ENCODE measurements around the gene ERMP1. TPM values are rescaled to one million over a fixed set of nuclear protein-coding genes. Genes with fewer than 3 reads are reported as not detected.

Gene ERMP1
- total and polyA plus RNA-seq, 2 experiments from 2014 or later, result 15.9 to 22.4 TPM

DNA sequence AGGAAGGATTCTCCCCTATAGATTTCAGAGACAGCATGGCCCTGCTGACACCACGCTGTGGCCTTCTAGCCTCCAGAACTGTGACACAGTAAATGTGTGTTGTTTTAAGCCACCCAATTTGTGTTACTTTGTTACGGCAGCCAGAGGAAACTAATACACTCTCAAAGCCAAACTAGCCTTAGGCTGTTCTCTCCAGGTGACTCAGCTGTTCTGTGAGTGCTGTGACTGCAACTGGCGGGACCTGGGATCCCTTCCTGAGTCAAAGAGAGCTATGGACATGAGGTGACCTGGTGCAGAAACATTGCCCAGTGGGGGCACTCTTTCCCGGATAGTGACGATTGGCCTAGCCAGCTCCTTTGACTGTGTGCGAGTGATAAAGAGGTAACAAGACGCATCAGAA, 43.8 kb upstream of the ERMP1 start:
- peaks cover 8% of the 10 kb centered on the region for H3K4me1 ChIP-seq (ENCODE audit: insufficient read depth)
- DNase-seq (ENCODE audit: low spot score), result no peak
- no peaks in the 10 kb centered on the region for H3K9me3 ChIP-seq (ENCODE audit: low read depth)
- no peaks in the 10 kb centered on the region for H3K9me2 ChIP-seq (replicated peaks; ENCODE audit: insufficient read depth)
- 90% methylated on average over 7 of the region's 7 CpGs for WGBS (ENCODE audit: low lambda C conversion rate, missing lambda C conversion rate)
- H3K4me3 ChIP-seq, result no peak overlapping the region
- no peaks in the 10 kb centered on the region for H3K27me3 ChIP-seq
- TF ChIP-seq, protein P1, sequence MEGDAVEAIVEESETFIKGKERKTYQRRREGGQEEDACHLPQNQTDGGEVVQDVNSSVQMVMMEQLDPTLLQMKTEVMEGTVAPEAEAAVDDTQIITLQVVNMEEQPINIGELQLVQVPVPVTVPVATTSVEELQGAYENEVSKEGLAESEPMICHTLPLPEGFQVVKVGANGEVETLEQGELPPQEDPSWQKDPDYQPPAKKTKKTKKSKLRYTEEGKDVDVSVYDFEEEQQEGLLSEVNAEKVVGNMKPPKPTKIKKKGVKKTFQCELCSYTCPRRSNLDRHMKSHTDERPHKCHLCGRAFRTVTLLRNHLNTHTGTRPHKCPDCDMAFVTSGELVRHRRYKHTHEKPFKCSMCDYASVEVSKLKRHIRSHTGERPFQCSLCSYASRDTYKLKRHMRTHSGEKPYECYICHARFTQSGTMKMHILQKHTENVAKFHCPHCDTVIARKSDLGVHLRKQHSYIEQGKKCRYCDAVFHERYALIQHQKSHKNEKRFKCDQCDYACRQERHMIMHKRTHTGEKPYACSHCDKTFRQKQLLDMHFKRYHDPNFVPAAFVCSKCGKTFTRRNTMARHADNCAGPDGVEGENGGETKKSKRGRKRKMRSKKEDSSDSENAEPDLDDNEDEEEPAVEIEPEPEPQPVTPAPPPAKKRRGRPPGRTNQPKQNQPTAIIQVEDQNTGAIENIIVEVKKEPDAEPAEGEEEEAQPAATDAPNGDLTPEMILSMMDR (IDR thresholded peaks at IDR 0.05; ENCODE audit: poor library complexity), result no peak
- TF ChIP-seq EZH2 (IDR thresholded peaks at IDR 0.05; ENCODE audit: borderline replicate concordance) (no peak), EZH2phosphoT487 (IDR thresholded peaks at IDR 0.05; ENCODE audit: low read depth, severe bottlenecking, unreplicated experiment) (no peak)
- no peaks in the 10 kb centered on the region for H3K79me2 ChIP-seq
- no peaks in the 10 kb centered on the region for H3K36me3 ChIP-seq (replicated peaks; ENCODE audit: insufficient read depth, low read depth)
- no peak overlapping the region for H2AFZ ChIP-seq
- H4K20me1 ChIP-seq (ENCODE audit: insufficient read depth, poor library complexity, severe bottlenecking), result no peaks in the 10 kb centered on the region
- no peak overlapping the region for H3K4me2 ChIP-seq
- no peak overlapping the region for H3K27ac ChIP-seq

DNA sequence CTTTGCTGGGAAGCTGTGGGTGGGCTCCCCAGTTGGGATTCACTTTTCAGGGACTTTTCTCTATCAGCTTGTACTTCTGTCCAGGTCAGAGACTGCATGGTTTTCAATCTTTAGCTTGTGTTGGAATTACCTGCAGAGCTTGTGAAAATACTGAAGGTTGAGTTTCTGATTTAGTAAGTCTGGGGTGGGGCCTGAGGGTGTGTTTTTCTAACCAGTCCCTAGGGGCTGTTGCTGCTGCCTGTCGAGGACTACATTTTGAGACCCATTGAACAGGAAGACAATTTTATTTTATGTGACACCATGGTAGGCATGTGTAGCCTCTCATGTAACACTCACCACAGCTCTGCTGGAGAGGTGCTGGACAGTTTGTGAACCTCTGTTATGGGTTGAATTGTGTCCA, 43.1 kb upstream of the ERMP1 start:
- no peaks in the 10 kb centered on the region for H3K9me2 ChIP-seq (replicated peaks; ENCODE audit: insufficient read depth)
- no peak overlapping the region for H3K27ac ChIP-seq
- no peaks in the 10 kb centered on the region for H3K36me3 ChIP-seq (replicated peaks; ENCODE audit: insufficient read depth, low read depth)
- peaks cover 8% of the 10 kb centered on the region for H3K4me1 ChIP-seq (ENCODE audit: insufficient read depth)
- H3K79me2 ChIP-seq, result no peaks in the 10 kb centered on the region
- no peak overlapping the region for H2AFZ ChIP-seq
- H4K20me1 ChIP-seq (ENCODE audit: insufficient read depth, poor library complexity, severe bottlenecking), result no peaks in the 10 kb centered on the region
- no peaks in the 10 kb centered on the region for H3K9me3 ChIP-seq (ENCODE audit: low read depth)
- DNase-seq (ENCODE audit: low spot score), result no peak
- H3K4me2 ChIP-seq, result no peak overlapping the region
- no peak overlapping the region for H3K4me3 ChIP-seq
- no peak for TF ChIP-seq EZH2 (IDR thresholded peaks at IDR 0.05; ENCODE audit: borderline replicate concordance)
- TF ChIP-seq, protein P1 (IDR thresholded peaks at IDR 0.05; ENCODE audit: poor library complexity), result no peak
- TF ChIP-seq EZH2phosphoT487 (IDR thresholded peaks at IDR 0.05; ENCODE audit: low read depth, severe bottlenecking, unreplicated experiment), result no peak
- no peaks in the 10 kb centered on the region for H3K27me3 ChIP-seq
- WGBS (ENCODE audit: low lambda C conversion rate, missing lambda C conversion rate), result 87% methylated on average over 1 of the region's 1 CpG

DNA sequence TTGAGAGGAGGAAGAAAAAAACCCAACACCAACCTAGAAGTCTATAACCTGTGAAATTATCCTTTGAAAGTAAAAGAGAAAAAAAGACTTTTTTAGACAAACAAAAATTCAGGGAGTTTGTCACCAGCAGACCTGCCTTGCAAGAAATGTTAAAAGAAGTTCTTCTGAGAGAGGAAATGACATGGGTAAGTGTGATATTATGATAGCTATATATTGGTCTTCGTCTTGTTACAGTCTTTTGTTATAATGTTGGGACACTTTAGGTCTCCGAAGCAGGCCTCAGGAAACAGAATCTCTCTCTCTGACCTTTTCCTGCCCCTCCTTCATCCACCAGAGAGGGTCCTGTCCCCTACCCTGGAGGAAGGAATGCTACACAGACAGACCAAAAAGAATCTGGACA, 41.1 kb upstream of the ERMP1 start:
- 81% methylated on average over 2 of the region's 2 CpGs for WGBS (ENCODE audit: low lambda C conversion rate, missing lambda C conversion rate)
- Histone ChIP-seq H3K9me2 (replicated peaks; ENCODE audit: insufficient read depth) (no peaks in the 10 kb centered on the region), H4K20me1 (ENCODE audit: insufficient read depth, poor library complexity, severe bottlenecking) (no peaks in the 10 kb centered on the region), H3K79me2 (no peaks in the 10 kb centered on the region), H3K4me3 (no peak overlapping the region), H3K4me2 (no peak overlapping the region), H3K9me3 (ENCODE audit: low read depth) (no peaks in the 10 kb centered on the region), H3K27ac (no peak overlapping the region), H3K36me3 (replicated peaks; ENCODE audit: insufficient read depth, low read depth) (no peaks in the 10 kb centered on the region), H3K4me1 (ENCODE audit: insufficient read depth) (peaks cover 8% of the 10 kb centered on the region), H3K27me3 (no peaks in the 10 kb centered on the region), H2AFZ (no peak overlapping the region)
- DNase-seq (ENCODE audit: low spot score), result no peak
- TF ChIP-seq EZH2phosphoT487 (IDR thresholded peaks at IDR 0.05; ENCODE audit: low read depth, severe bottlenecking, unreplicated experiment) (no peak), EZH2 (IDR thresholded peaks at IDR 0.05; ENCODE audit: borderline replicate concordance) (no peak)
- TF ChIP-seq, protein P1 (IDR thresholded peaks at IDR 0.05; ENCODE audit: poor library complexity), result no peak

DNA sequence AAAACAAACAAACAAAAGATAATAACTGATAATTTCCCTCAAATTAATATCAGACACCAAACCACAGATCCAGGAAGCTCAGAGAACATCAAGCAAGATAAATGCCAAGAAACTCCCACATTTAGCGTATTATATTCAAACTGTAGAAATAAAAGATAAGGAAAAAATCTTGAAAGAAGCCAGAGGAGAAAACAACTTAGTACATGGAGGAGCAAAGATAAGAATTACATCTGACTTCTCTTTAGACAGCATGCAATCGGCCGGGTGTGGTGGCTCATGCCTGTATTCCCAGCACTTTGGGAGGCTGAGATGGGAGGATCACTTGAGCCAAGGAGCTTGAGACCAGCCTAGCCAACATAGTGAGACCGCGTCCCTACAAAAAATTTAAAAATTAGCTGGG, 40.5 kb upstream of the ERMP1 start:
- Histone ChIP-seq H3K27me3 (no peaks in the 10 kb centered on the region), H3K27ac (peak overlapping the region; percentile 64), H3K9me3 (ENCODE audit: low read depth) (no peaks in the 10 kb centered on the region), H3K4me3 (no peak overlapping the region), H3K36me3 (replicated peaks; ENCODE audit: insufficient read depth, low read depth) (no peaks in the 10 kb centered on the region), H3K4me1 (ENCODE audit: insufficient read depth) (peaks cover 8% of the 10 kb centered on the region), H3K4me2 (no peak overlapping the region), H3K79me2 (no peaks in the 10 kb centered on the region), H3K9me2 (replicated peaks; ENCODE audit: insufficient read depth) (no peaks in the 10 kb centered on the region), H2AFZ (no peak overlapping the region), H4K20me1 (ENCODE audit: insufficient read depth, poor library complexity, severe bottlenecking) (no peaks in the 10 kb centered on the region)
- TF ChIP-seq EZH2phosphoT487 (IDR thresholded peaks at IDR 0.05; ENCODE audit: low read depth, severe bottlenecking, unreplicated experiment) (no peak), EZH2 (IDR thresholded peaks at IDR 0.05; ENCODE audit: borderline replicate concordance) (no peak)
- TF ChIP-seq, protein P1 (IDR thresholded peaks at IDR 0.05; ENCODE audit: poor library complexity), result no peak
- no peak for DNase-seq (ENCODE audit: low spot score)
- 94% methylated on average over 5 of the region's 5 CpGs for WGBS (ENCODE audit: low lambda C conversion rate, missing lambda C conversion rate)

Measured in hepatocyte (in vitro differentiated cells).